ENCODE results near the gene SPATA25.
"Not testable (repeated sequence)": the region's sequence is repeated elsewhere in the genome, so short reads cannot be mapped to it uniquely, and the experiment has no call there.

Gene SPATA25, protein sequence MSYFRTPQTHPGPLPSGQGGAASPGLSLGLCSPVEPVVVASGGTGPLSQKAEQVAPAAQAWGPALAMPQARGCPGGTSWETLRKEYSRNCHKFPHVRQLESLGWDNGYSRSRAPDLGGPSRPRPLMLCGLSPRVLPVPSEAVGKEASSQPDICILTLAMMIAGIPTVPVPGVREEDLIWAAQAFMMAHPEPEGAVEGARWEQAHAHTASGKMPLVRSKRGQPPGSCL

DNA sequence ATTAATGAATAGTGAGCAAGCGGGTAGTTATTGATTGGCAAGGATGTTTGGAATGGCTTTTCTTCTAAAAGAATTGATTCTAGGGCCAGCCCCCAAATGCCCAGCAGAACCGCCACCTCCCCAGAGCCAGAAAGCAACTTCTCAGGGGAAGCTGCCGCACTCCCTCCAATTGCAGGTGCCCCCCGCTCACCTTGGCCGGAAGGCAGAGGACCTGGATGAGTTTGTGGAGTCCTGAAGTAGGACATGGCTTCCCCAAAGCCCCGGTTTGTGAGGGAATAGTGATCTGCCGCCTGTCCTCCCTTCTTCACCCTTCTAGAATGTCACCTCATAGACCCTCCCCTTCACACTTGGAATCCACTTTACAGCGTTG is at the start of gene SPATA25:
TSS of gene SPATA25 (minus strand) at position 277 of the 370 bp plus-strand sequence. CDS start at position 245, 32 bp downstream.
- no peak for DNase-seq

DNA sequence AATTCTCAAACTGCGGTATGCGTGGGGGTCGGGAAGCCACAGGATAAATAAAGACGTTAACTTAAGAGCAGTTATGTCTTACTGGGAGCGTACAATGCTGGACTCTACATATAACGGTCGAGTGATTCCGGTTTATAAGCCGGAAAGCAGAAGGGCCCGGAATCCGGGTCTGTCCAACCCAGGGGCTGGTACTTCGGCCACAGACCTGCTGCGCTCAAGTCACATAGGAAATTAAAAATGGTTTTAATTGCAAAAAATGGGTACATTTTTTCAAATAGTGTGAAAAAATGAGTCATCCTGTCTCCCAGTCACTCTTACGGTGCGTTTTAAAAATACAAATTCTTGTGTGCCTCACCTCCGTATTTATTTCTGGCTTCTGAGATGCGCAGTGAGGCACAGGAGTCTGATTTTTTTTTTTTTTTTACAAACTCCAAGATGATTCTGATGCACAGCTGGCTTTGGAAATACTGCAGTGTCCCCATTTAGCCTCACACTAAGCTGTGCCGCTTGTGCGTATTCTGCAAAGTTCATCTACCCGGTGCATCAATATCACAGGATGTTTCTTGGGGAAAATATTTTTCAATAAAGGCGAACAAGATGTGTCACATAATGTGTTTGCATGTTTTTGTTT is 48.1 kb upstream of the SPATA25 start:
- DNase-seq, result no peak

DNA sequence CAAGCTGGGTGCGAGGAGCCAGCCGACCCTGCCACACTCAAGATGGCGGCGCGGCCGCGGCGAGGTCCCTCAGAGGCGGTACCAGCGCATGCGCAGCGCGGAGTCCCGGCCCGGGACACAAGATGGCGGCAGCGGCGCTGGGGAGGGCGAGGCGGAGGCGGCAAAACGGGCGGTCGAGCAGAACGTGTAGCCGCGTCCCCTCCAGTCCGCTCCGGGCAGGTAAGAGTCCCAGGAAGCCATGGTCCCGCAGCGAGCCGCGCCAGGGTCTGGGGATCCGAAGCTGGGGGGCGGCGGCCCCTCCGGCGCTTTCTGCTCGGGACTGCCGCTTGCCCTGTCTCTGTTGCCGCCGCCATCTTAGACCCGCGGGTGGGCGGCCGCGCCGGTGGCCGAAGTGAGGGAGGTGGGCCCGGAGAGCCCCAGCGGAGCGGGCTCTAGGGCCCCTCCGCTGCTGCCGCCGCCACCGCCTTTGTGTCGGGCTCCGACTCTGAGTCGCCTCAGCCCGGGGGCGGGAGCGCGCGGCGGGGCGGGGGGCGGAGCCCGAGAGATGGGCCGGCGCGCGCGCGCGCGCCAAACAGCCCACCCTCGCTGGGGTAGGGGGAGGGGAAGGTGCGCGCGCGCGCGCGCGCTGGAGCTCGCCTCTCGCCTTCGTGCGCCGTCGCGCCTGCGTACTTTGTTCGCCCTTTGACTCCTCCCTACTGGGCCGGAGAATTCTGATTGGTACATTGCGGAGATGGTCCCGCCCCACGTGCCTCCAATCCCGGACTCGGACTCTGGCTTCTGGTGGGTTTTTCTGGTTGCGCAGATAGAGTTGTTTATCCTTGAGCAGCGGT is 47.4 kb upstream of the SPATA25 start, which contains the start of gene PCIF1:
TSS of gene PCIF1 (plus strand) at position 98 of the 830 bp plus-strand sequence. CDS start 4,317 bp downstream, outside the sequence.
- DNase-seq, result peak; percentile 92

DNA sequence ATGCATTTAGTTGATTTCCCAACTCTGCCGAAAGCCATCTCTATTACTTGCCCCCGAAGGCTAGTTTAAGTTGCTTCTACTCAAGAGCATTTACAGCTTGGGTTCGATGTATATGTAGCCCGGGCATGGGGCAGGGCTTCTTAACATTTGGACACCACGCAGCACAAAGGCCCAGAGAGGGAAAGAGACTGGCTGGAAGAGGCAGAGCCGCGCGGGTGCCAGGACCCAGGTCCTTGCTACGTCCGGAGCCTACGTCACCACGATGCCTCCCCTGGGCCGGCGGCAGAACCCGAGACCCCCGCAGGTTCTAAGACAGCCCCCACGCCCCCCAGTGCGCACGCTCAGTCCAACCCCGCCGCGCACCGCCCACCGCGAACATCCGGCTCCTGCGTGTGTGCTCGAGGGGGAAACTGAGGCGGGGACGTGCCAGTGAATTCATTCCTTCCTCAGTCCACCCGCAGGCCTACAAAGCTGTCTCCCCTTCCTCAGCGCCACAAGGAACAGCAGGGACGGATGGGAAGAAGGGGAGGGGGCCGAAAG is 46.7 kb upstream of the SPATA25 start:
- peak; percentile 62 for DNase-seq

DNA sequence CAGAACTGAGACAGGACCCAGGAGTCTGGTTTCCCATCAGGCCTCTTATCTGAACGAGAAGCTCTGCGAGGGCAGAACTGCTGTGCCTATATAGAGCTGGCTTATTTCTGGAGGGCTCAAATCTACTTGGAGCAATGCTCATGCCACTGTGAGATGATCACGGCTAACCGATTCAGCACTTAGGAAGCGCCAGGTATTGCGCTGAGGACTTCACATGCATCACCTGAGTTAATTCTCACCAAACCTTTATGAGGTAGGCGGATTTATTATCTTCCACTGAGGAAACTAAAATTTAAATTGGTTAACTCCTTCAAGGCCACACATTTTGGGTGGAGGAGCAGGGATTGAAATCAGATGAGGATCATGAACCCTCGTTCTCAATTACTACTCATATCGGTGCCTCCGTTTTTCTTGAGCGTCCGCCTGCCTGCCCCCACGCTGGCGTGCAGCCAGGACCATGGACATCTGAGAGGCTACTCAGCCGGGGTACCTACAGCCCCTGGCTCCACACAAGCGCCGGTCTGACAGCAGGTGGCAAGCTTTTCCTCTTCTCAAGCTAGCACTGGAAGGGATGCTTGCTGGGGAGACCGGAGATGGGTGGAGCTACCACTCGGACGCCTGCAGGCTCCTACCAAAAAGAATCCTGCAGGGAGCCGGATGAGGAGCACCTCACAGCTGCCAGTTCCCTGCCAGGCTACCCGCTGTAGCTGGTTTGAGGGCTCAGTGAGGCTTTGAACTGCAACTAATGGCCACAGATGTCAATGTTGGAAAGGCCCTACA is 46.0 kb upstream of the SPATA25 start:
- peak; percentile 64 for DNase-seq

DNA sequence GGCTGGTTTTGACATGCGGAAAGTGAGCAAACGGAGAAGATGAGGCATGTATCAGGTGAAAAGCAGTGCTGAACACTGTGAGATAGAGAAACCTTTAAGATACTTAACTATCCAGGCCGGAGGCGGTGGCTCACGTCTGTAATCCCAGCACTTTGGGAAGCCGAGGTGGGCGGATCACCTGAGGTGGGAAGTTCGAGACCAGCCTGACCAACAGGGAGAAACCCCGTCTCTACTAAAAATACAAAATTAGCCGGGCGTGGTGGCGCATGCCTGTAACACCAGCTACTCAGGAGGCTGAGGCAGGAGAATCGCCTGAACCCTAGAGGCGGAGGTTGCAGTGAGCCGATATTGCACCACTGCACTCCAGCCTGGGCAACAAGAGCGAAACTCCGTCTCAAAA is 44.3 kb upstream of the SPATA25 start:
- DNase-seq, result not testable (repeated sequence)

DNA sequence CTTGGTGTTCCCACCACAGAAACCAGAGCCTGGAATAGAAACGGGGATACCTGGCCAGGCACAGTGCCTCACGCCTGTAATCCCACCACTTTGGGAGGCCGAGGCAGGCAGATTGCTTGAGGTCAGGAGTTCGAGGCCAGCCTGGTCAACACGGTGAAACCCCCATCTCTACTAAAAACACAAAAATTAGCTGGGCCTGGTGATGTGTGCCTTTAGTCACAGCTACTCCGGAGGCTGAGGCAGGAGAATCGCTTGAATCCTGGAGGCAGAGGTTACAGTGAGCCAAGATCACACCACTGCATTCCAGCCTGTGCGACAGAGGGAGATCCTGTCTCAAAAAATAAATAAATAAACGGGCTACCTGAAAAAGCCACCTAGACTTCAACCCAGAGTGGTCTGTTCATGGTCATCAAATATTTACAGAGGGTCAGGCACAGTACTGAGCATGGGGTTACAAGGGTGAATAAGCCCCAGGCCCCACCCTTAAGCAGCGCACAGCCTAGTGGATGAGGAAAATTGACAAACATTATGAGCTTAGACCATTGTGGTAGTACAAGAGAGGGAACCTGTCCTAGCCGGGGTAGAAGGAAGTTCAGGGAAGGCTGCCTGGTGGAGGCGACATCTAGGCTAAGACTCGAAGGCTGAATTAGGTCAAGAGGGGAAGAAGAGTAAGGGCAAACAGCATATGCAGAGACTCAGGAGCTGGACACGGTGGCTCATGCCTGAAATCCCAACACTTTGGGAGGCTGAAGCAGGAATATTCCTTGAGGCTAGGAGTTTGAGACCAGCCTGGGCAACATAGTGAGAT is 39.9 kb upstream of the SPATA25 start:
- DNase-seq, result no peak

DNA sequence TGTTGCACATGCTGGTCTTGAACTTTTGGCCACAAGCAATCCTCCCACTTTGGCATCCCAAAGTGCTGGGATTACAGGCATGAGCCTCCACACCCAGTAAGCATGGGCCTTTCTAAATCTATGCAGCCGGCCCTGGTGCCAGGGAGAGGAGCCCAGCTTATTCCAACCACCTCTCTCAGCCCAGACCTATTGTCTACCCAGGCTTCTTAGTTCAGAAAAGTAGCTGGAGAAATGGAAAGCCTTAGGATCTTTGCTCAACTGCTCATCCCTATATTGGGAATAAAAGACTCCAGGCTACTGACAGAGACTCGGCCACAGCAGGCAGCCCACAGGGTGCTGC is 39.3 kb upstream of the SPATA25 start:
- DNase-seq, result no peak

DNA sequence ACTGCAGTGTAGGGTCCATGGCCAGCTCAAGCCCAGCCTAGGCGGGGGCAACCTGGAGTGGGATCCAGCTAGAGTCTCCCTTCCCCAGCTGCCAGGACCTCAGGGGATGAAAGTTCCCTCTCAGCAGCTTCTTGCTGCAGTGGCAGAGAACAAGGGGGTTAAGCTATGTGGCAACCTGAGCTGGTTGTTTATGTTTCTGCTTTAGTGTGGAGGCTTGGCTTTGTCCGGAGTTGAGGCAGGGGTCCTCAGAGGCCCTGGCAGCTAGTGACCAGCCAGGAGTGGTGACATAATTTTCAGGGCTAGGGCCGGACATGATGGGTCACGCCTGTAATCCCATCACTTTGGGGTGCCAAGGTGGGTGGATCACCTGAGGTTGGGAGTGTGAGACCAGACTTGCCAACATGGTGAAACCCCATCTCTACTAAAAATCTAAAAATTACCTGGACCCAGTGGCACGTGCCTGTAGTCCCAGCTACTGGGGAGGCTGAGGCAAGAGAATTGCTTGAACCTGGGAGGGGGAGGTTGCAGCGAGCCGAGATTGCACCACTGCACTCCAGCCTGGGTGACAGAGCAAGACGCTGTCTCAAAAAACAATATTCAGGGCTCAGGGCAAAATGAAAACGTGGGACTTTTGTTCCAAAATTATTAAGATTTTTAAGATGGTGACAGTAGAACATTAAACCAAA is 38.5 kb upstream of the SPATA25 start:
- no peak for DNase-seq

DNA sequence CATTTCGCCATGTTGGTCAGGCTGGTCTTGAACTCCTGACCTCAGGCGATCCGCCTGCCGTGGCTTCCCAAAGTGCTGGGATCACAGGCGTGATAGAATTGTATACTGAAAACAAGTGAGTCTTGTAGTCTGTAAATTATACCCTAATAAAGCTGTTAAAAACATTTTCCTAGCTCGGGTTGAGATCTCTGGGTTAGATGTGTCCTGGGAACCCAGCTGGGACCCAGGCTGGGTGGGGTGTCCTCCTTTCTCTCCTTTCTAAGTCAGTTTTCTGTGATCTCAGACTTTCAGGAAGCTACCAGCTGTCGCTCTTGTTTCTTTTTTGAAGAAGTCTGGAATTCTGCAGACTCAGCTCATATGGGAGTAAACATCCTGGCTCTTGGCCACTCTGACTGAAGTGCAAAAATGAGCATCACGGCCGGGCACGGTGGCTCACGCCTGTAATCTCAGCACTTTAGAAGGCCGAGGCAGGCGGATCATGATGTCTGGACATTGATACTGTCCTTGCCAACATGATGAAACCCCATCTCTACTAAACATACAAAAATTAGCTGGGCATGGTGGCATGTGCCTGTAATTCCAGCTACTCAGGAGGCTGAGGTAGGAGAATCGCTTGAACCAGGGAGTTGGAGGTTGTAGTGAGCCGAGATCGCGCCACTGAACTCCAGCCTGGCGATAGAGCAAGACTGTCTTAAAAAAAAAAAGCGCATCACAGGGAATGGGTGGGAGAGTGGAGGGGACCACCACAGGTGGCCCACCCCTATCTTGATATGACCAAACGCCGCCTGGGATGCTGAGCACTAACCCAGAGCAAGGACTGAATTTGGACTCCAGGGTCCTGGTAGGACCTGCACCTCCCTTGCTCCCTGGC is 37.2 kb upstream of the SPATA25 start:
- no peak for DNase-seq

DNA sequence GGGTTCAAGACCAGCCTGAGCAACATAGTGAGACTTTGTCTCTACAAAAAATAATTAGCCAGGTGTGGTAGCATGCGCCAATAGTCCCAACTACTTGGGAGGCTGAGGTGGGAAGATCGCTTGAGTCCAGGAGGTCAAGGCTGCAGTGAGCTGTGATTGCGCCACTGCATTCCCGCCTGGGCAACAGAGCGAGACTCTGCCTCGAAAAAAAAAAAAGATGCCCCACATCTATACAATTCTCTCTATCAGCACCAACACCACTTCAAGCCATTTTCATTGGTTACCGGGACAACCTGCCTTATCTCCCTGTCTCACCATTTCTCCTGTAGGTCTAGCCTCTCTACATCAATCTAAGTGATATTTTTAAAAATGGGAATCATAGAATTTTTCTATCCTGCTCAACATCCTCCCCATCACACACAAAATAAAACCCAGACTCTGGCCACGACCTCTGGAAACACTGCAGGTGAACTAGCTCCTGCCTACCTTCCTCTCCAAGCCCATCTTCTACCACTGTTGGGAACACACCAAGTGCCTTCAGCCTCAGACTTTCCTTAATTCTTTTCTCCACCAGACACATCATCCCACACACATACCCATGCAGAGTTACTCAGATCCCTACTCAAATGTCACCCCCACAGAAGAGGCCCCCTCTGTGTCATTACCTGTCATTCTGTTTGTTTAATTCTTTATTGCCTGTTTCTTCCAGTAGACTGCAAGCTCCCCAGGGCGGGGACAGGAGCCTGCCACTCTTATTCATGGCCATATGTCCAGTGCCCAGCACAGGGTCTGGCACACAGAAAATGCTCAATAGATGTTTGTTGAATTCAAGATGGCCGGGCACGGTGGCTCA is 34.1 kb upstream of the SPATA25 start:
- DNase-seq, result no peak

DNA sequence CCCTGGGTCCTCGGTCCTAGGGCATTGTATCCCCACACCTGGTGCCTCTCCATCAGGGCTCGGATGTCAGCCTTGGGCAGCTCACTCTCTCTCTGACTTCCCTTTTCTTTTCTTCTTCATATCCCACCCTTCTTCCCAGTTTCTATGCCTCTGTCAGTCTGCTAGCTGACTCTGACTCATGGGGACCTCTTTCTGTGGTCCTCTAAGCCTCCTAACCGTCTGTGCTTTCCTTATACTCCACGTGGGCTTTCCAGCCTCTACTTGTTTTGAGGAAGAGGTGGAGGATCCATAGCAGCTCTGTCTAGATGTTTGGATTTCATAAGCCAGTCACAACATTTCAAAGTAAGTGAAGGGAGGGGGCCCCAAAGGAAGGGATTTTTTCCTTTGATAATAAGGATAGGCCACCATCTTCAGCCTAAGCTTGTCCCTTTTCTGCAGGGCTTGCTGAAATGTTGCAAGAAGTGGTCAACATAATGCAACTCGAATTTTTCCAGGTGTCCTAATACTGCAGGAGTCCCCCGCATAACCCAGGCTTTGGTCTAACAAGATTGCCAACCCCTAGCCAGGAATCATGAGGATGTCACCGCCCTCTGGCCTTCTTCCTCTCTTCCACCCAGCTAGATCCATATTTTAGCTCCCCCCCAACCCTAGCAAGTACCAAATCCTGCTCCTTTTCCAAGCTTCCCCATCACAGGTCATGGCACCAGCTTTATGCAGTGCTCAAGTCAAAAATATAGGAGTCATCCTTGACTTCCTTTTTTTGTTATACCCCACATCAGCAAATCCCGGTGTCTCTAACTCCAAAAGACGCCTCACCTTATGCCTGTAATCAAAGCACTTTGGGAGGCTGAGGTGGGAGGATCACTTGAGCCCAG is 33.3 kb upstream of the SPATA25 start:
- no peak for DNase-seq

DNA sequence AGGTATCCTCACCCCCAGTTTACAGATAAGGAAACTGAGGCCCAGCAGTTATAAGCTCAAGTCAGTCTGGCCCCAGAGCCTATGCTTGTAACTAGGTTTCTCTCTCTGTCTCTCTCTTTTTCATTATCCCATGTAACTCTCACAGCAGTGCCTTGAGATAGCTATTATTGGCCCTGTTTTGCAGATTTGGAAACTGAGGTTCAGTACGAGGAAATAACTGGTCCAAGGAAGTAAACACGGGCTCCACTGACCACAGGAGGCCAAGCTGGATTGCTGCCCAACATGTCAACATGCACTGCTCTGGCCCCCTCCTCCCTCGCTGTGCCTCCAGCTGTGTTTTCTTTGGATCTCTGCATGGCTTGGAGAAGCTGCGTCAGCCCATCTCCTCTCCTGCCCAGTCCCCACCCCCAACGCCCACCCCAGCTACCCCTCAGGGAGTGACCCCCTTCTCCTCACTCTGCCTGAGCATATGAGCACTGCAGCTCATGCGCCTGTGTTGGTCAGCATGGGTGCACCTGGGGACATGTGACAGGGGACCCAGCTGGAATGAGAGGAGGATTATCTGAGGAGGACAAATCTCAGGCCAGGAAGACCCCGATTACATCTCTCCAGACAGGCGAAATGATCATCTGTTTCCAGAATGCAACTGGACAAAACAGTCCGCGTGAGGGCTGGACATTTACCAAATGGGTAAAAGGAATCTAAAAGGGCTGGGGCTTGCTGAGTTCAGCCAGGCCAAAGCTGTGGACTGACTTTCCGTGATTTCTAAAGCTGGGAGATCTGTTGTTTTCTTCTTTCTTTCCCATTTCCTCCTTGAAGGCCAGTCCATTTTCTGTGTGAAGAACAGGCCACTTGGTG is 32.3 kb upstream of the SPATA25 start:
- DNase-seq, result no peak

DNA sequence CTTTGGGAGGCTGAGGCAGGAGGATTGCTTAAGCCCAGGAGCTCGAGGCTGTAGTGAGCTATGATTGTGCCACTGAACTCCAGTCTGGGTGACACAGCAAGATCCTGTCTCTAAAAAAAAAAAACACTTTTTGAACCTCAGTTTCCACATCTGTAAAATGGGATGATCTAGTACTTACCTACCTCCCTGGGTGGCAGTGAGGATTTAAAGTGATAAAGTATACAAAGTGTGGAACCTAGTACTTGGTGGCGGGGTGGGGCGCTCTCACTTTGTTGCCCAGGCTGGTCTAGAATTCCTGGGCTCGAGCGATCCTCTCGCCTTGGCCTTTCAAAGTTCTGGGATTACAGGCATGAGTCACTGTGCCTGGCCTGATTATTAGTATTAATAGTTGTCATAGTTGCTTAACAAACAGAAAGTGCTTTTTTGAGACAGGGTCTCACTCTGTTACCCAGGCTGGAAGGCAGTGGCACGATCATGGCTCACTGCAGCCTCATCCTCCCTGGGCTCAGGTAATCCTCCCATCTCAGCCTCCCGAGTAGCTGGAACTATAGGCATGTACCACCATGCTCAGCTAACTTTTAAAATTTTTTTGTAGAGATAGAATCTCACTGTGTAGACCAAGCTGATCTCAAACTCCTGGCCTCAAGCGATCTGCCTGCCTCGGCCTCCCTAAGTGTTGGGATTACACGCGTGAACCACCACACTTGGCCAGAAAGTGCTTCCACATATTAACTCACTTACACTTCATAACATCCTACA is 31.5 kb upstream of the SPATA25 start:
- no peak for DNase-seq

DNA sequence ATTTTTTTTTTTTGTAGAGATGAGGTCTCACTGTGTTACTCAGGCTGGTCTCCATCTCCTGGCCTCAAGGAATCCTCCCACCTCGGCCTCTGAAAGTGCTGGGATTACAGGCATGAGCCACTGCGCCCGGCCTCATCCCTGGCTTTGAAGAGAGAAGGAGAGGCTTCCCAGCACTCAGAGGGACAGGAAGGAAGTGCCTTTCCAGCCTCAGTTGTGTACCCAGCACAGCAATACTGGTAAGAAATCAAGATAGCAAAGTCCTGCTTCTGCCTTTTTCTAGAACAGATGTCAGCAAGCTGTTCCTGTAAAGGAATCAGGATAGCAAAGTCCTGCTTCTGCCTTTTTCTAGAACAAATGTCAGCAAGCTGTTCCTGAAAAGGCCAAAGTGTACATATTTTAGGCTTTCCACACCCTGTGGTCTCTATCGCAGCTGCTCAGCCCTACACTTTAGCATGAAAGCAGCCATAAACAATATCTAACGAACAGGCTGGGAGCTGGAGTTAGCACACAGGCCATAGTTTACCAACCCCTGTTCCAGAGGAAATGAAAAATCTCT is 30.8 kb upstream of the SPATA25 start:
- DNase-seq, result peak; percentile 12

DNA sequence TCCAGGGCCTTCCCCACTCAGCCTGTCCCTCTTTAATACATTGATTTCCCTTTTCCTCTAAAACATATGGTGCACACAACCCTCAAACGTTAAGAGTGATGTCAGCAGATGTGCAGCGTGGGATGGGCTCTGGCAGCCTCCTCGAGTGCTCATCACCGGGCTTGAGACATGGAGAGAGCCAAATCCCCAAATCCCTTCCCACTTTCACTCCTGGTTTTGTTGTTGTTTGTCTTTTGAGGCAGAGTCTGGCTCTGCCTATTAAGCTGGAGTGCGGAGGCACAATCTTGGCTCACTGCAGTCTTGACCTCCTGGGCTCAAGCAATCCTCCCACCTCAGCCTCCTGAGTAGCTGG is 30.3 kb upstream of the SPATA25 start:
- DNase-seq, result no peak
